ENCODE results near the gene RRN3.
"Not testable (repeated sequence)": the region's sequence is repeated elsewhere in the genome, so short reads cannot be mapped to it uniquely, and the experiment has no call there.

Gene RRN3

DNA sequence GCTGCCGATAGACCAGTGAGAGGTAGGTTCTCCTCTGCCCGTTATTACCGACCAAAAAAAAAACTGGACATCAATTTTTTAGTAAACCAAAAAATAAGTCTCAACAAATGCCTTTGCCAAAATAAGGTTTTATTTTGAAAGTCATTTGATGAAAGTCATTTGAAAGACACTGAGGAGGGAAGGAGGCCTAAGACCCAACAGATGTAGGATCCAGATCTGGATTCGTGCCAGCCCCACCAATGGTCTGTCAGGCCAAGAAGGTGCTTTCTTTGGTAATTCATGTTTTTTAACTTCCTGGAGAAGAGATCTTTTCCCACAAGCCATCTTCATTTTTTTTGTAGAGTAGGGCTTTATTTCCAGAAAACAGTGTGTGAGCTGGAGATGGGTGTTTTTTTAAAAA lies 56.3 kb downstream of the RRN3 start:
- TF ChIP-seq ZNF274 (IDR thresholded peaks at IDR 0.05; ENCODE audit: low read depth, low read length): no peak
- no peak overlapping the region for H3K4me3 ChIP-seq (ENCODE audit: low read length)

DNA sequence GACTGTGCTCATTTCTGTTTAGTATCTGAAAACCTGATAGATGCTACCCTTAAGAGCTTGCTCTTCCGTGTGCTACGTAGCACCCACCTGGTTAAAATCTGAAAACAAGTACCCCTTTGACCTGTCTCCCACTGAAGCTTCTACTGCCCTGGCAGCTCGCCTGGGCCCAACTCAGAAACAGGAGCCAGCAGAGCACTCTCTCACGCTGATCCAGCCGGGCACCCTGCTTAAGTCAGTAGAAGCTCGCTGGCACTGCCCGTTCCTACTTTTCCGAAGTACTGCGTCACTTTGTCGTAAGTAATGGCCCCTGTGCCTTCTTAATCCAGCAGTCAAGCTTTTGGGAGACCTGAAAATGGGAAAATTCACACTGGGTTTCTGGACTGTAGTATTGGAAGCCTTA lies 57.1 kb downstream of the RRN3 start:
- no peak overlapping the region for H3K4me3 ChIP-seq (ENCODE audit: low read length)
- no peak for TF ChIP-seq ZNF274 (IDR thresholded peaks at IDR 0.05; ENCODE audit: low read depth, low read length)

DNA sequence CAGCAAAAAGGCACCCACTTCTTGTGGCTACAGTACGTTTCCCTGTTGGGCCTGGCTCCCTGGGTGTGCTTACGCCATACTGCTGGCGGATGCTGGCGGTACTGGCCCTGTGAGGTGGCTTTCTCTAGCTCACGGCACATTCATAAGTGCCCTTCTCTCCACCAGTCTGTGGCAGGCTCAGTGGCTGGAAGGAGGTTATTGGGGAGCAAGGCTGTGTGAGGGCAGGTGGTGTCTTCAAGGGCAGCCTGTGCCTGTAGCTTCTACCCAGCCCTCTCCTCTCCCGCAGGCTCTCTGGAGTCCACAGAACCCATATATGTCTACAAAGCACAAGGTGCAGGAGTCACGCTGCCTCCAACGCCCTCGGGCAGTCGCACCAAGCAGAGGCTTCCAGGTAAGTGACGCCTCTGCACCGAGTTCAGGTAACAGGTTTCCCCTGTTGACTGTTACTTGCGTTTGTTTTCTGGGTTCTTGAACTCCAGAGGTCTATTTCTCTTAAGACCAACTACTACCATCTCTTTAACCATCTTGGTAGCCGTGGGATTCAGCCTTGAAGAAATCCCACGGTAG lies 58.8 kb downstream of the RRN3 start:
- no peak for TF ChIP-seq ZNF274 (IDR thresholded peaks at IDR 0.05; ENCODE audit: low read depth, low read length)
- H3K4me3 ChIP-seq (ENCODE audit: low read length): no peak overlapping the region

DNA sequence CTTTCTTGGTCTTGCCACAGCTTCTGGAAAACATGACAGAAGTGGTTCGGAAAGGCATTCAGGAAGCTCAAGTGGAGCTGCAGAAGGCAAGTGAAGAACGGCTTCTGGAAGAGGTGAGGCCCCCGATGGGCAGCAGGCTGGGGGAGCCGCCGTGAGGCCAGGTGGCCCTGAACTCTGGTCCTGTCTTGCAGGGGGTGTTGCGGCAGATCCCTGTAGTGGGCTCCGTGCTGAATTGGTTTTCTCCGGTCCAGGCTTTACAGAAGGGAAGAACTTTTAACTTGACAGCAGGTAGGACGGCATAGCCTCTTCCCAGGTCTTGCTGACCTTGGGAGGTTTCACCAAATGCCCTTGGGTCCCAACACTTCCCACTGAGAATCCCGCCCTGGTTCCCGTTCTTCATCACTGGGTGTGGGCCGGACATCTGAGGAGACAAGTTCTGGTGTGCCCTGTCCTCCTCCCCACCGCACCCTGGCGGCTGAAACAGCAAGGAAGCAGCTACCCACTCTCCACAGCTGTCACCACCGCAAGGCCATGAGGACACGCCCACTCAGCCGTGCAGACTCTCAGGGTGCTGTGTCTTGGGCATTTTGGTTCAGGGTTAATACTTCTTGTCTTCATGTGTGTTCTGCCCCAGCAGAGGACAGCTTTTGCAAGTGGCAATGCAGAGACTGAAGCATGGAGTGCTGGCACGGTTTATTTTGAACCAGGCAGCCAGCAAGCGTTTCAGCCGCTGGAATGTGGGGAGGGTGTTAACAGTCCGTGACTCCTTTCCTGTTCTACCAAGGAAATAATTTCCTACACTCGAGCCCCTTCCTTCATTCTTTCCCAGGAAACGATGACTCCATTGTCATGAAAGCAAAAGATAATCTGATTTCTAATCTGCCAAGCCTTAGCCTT lies 59.6 kb downstream of the RRN3 start:
- no peak for TF ChIP-seq ZNF274 (IDR thresholded peaks at IDR 0.05; ENCODE audit: low read depth, low read length)

DNA sequence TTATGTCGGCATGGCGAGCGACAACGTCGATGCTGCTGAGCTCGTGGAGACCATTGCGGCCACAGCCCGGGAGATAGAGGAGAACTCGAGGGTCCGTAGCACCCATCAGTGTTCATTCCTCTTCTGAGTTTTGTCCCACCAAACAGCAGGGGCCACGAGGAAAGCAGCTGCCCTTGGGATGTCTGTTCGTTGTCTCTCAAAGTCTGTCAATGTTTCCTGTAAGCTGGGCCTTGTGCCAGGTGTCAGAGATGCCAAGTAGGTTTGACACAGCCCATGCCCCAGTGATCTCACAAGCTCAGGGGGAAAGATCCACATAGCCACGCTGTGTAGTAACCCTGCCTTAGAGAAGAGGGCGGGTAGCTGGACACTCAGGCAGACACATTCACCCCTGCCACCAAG lies 60.8 kb downstream of the RRN3 start:
- TF ChIP-seq ZNF274 (IDR thresholded peaks at IDR 0.05; ENCODE audit: low read depth, low read length): no peak
- no peak overlapping the region for H3K4me3 ChIP-seq (ENCODE audit: low read length)

More for the DNA sequence above, 59.6 kb downstream of the RRN3 start:
- no peak overlapping the region for H3K4me3 ChIP-seq (ENCODE audit: low read length)

DNA sequence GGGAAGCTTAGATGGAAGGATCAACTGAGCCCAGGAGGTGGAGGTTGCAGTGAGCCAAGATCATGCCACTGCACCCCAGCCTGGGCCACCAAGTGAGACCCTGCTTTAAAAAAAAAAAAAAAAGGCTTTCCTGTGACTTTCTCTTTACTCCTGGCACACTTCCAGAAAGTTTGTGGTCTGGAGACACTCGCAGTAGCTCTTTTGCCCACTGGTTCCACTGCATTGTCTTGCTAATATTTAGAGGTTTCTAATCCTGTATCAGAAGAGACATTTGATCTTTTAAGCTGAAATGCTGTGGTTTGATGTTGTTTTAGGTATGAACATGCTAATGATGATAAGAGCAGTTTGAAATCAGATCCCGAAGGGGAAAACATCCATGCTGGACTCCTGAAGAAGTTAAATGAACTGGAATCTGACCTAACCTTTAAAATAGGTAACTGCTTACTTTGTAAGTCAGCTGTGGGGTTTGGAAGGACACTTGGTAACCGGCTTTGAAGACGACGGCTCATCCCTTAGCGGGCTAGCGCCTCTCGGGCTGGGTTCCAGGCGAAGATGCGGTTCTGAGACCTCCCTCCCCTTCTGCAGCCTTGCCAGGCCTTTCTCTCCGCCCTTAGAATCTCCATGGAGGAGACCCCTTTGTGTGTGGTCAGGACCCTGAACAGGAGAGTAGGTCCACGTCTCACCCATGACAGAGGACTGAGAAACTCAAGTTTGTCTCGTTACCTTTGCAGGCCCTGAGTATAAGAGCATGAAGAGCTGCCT lies 61.3 kb downstream of the RRN3 start:
- TF ChIP-seq ZNF274 (IDR thresholded peaks at IDR 0.05; ENCODE audit: low read depth, low read length): no peak
- H3K4me3 ChIP-seq (ENCODE audit: low read length): no peak overlapping the region

DNA sequence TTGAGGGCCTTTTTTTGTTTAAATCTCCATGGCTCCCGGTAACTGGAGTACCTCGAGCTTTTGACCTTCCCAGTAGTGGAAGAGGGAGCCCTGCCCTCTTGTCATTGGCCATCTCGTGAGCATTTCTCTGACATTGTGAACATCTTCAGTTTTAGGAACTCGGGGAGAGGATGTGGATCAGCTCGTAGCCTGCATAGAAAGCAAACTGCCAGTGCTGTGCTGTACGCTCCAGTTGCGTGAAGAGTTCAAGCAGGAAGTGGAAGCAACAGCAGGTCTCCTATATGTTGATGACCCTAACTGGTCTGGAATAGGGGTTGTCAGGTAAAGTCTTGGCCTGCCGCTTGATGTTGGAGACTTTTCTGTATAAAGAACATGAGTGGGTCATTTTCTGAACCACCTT lies 62.5 kb downstream of the RRN3 start:
- no peak overlapping the region for H3K4me3 ChIP-seq (ENCODE audit: low read length)
- TF ChIP-seq ZNF274 (IDR thresholded peaks at IDR 0.05; ENCODE audit: low read depth, low read length): no peak

DNA sequence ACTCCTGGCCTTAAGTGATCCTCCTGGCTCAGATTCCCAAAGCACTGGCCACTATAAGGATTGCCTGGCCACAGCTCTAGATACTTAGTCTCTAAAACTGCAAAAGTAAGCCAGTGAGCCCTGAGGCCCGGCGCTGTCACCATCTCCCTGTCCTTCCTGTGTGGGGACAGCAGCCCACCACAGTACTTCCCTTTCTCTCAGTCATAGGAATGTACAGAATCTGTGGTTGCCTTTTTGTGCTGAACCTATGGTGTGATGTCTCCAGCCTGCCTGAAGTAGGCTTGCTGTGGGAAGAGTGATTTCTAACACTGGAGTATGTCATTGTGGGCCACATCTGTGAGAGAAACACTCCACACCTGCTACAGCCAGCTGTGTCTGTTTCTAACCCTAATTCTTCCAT lies 62.9 kb downstream of the RRN3 start:
- TF ChIP-seq ZNF274 (IDR thresholded peaks at IDR 0.05; ENCODE audit: low read depth, low read length): no peak
- no peak overlapping the region for H3K4me3 ChIP-seq (ENCODE audit: low read length)

DNA sequence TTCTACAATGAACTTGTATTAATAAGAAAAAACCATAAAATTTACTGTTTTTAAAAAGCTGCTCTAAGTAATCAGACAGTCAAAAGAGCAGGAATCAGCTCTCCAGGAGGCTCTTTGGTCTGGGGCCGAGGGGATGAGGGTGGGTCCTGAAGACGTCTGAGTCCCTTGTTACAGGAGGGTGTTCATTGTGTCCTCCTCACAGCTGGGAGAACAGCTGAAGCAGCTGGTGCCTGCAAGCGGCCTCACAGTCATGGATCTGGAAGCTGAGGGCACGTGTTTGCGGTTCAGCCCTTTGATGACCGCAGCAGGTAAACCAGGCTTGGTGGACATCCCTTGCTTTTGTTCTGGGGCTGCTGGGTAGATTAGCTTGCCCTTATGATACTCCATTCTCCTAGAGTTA lies 64.3 kb downstream of the RRN3 start:
- not testable (repeated sequence) for H3K4me3 ChIP-seq (ENCODE audit: low read length)

DNA sequence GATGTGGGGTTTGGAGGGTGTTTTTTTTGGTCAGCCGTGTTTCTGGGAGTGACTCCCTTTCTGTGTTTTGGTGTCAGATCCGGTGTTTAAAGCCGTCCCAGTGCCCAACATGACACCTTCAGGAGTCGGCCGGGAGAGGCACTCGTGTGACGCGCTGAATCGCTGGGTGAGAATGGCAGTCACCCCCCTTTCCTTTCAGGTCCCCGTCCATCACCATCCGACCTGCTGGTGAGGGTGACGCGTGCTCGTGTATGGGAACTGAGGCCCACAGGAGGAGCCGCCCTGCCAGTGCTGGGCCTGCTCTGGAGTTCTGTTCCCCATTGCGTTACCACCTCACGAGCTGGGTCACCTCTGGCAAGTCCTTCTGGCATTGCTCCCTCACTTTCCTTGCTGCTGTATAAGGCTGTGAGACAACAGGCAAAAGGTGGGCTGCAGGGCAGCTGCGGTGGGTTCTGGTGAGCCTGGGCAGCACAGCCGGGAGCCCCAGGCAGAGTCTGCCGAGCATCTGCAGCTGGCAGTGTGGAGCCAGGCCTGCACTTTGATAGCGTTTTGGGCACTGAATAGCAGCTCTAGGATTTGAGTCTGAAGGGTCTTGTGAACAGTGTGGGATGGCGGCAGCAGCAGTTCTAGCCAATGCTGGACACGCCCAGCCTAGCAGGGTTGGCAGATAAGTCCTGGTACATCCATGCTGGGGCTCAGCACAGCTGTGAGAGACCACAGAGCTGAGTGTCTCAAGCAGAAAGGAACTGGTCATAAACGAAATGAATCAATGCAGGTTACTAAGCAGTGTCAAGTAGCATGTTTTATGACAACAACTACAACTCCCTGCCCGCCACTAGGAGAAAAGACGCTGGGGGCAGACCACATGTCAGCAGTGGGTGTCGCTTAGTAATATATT lies 65.0 kb downstream of the RRN3 start:
- H3K4me3 ChIP-seq (ENCODE audit: low read length): not testable (repeated sequence)

DNA sequence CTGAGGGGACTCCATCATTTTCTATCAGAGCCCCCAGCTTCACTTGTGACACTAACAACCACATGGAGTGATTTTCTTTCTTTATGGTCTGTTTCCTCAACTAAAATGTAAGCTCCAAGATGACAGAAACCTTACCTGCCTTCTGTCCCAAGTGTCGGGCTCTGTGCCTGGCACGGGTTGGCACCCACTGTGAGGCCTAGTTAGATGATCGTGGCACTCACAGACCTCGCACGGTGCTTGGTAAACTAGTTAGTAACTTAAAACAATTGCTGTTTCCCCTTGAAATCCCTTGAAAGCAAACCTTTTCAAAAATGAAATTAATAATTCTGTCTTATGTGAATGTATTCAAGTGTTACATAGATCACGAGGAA lies 65.7 kb downstream of the RRN3 start:
- not testable (repeated sequence) for H3K4me3 ChIP-seq (ENCODE audit: low read length)

DNA sequence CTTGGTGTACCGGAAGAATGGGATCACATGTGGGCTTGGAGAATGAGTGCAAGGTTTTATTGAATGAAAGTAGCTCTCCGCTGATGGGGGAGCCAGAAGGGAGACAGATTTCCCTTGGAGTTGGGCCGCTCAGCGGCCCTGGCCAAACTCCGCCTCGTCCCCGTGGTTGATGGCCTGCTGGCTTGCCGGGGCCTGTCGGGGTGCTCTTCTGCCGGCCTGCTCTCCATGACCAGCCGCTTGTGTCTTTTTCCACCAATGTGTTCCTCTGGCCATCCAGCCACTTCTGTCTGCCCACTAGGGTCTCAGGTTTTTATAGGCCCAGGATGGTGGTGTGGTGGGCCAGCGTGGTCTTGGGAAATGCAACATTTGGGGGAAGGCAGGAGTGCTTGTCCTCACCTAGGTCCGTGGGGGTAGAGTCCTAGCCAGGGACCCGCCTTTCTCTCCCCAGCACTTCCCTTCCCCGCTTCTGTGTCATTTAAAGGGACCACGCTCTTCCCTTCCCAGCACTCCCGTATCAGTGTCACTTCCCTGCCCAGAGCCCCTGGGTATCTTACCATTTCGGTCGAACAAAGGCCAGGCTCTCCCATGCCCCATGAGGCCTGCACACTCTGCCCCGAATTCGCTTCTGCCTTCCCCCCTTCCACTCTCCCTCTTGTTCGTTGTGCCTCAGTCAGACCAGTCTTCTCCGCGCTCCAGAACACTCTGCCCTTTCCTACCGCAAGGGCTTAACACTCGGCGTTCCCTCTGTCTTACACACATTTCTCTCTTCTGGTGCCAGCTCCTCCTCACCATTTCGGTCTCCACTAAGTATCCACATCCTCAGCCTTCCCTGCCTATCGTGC lies 66.3 kb downstream of the RRN3 start:
- not testable (repeated sequence) for H3K4me3 ChIP-seq (ENCODE audit: low read length)

DNA sequence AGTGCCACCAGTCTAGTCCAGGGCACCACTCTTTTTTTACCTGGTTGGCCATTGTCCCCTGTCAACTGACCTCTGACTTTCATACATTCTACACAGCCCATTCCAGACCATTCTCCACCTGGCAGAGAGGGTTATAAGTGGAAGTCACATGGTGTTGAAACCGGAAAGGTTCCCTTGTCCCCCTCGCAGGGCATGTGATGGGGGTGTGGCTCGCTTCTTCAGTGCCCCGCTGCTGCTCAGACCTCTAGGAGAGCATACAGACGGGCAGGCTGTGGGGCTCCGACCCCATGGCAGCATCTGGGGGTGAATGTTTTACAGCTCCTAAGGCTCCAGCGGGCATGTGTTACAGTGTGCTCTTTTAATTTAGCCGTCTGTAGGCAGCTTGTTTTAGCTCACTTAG lies 67.0 kb downstream of the RRN3 start:
- not testable (repeated sequence) for H3K4me3 ChIP-seq (ENCODE audit: low read length)

DNA sequence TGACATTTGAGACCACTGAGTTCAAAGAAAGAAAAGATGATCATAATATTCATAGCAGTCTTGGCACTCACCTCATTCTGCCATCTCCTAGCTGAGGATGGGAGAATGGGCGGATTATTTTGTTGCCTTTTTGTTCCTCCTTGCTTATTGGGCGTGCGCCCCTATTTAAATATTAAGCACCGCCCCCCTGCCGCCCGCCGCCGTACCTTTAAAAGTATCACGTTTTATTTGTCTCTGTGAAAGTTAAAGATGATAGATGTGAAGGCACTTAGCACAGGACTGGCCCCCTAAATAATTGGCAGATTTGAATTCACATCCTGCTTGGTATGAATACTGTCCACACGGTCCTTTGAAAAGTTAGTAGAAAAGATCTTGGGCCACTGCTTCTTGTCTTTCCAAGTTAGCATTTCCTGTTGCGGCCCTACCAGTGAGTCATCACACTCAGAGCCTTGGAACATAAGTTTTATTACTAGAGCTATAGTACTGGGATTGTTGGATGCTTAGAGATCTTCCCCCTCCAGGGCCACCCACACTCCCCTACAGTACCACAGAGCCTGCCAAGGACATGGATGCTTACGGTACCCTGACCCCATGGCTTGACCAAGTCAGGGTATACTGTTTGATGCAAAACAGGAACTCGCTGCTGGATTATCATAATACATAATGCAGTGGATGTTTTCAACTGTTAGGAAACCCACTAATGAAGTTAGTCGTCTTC lies 68.7 kb downstream of the RRN3 start:
- H3K4me3 ChIP-seq (ENCODE audit: low read length): not testable (repeated sequence)

DNA sequence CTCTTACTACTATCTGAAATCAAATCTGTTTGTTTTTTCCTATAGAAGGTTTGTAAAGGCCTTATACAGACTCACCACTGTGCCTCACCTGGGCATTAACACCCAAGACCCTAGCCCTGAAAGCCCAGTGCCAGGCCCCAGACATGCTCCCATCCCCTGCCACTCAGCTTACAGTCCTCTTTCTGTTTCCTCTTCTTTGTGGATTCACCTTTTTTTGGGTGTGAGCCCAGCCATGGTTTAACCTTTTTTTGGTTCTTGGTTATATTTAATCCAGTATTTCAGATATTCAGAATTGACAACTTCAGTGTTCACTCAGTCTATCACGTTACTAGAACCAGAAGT lies 69.2 kb downstream of the RRN3 start:
- not testable (repeated sequence) for H3K4me3 ChIP-seq (ENCODE audit: low read length)

DNA sequence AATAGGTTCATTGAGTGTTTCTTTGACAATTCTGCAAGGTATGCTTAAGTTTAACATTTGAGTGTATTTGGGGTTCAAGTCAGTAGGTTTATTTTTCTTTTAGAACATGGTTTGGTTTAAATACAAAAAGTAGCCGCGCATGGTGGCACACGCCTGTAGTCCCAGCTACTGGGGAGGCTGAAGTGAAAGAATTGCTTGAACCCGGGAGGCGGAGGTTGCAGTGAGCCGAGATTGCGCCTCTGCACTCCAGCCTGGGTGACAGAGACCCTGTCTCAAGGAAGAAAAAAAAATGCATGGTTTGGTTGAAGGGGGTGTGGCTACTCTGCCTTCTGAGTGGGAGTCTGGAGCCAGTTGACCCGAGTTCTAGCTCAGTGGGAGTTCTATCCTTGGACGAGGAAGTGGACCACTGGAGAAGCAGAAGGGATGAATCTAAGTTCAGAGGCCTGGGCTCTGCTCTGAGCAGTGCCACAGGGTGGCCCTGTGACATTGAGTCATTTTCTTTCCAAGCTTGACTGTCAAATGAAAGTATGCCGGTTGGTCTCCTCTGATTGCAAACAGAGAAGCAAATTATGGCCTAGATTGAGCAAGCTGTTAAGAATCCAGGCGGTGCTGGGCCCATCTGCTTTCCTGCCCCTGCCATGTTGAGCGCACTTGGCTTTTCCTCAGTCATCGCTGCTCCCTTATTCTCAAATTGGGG lies 70.5 kb downstream of the RRN3 start:
- H3K4me3 ChIP-seq (ENCODE audit: low read length): not testable (repeated sequence)

DNA sequence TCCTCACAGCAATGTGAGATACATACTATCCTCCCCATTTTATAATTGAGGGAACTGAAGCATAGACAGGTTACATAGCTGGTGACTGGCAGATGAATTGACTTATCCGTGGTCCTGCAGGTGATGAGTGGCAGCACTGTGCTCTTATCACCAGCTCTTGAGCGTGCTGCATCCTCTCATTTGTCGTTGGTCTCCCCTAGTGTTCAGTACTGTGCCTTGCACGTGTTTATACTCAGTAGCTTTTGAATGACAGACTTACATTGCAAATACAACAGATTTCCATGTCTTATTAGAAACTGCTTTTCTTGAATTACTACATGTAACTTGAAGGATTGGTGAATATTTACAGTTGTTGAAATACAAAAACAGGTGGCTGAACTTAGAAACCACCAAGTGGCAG lies 71.9 kb downstream of the RRN3 start:
- H3K4me3 ChIP-seq (ENCODE audit: low read length): not testable (repeated sequence)

DNA sequence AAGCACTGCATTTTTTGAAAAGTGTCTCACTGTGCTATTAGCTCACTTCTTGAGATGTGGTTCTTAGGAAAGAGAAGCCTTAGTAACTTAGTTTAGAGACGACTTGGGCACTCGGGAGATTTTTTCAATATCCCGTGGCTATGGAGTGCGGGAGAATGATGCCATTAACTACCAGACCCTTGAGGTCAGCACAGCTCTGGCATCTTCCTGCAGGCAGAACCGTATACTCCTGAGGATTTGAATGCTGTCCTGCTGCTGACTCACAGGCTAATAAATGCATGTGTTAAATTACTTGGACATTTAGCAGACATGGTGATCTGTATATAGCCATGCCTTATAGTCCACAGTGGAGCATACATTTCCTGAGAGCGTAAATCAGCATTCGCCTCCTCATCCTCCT lies 72.6 kb downstream of the RRN3 start:
- H3K4me3 ChIP-seq (ENCODE audit: low read length): not testable (repeated sequence)
